Panc1 (cell line): ENCODE data around the gene ABL1. TPM values are rescaled to one million over a fixed set of nuclear protein-coding genes. Genes with fewer than 3 reads are reported as not detected.

Source experiments
- ATAC-seq: fragments of 200-7000 bp; cut with Tn5 transposase; 2 replicates; pipeline ENCODE4 v1.9.1; 2020; ENCODE audit warnings: mild to moderate bottlenecking, moderate library complexity
- BruUV-seq: library from RNA; stranded (reverse); fragments of 400-500 nt; replicated peaks from 2 replicates; lab custom pipeline; 2021; lab: Mats Ljungman, UMichigan
- CTCF ChIA-PET: fragments of 300-600 bp; sonication (Branson Sonifier 250); formaldehyde crosslinking; loops from one replicate; lab custom pipeline; 2022; ENCODE audit warnings: antibody characterized with exemption; lab: Charles Lee
- POLR2A ChIA-PET: fragments of 300-600 bp; sonication (Branson Sonifier 250); formaldehyde crosslinking; loops from one replicate; lab custom pipeline; 2022; ENCODE audit warnings: antibody characterized with exemption; lab: Charles Lee
- DNase-seq: peaks from one replicate; pipeline ENCODE4 v3.0.0-alpha.2; 2010; ENCODE audit warnings: low read depth, low spot score
- H3K27ac ChIP-seq: 2 replicates; pipeline ENCODE4 v1.5.1; 2011; ENCODE audit warnings: mild to moderate bottlenecking, low read length, inconsistent platforms
- H3K27me3 ChIP-seq: fragments of 200-500 bp; sonication (Bioruptor generic); 2 replicates; pipeline ENCODE4 v1.6.0; 2014; ENCODE audit warnings: low read length, inconsistent platforms; ENCODE audit not compliant: control insufficient read depth, insufficient read depth
- H3K36me3 ChIP-seq: fragments of 200-500 bp; sonication (Bioruptor generic); 2 replicates; pipeline ENCODE4 v1.5.1; 2014; ENCODE audit warnings: inconsistent platforms, mild to moderate bottlenecking, low read length, moderate library complexity; ENCODE audit not compliant: control insufficient read depth, insufficient read depth
- H3K4me1 ChIP-seq: 2 replicates; pipeline ENCODE4 v1.5.1; 2011; ENCODE audit warnings: inconsistent platforms, mild to moderate bottlenecking, low read length, moderate library complexity; ENCODE audit not compliant: control insufficient read depth, insufficient read depth
- H3K4me3 ChIP-seq, 2 experiments: 2 replicates each; pipeline ENCODE4 v1.5.1; 2011 to 2012; ENCODE audit warnings: low read depth in 2 of 2, low read length in 2 of 2, mild to moderate bottlenecking in 2 of 2, inconsistent platforms in 1 of 2, moderate library complexity in 1 of 2
- H3K9me3 ChIP-seq: fragments of 200-500 bp; sonication (Bioruptor generic); 2 replicates; pipeline ENCODE4 v1.5.1; 2014; ENCODE audit warnings: low read depth, mild to moderate bottlenecking, inconsistent platforms, low read length, moderate library complexity; ENCODE audit not compliant: control insufficient read depth, insufficient read depth
- POLR2AphosphoS5 ChIP-seq: IDR thresholded peaks from 2 replicates; pipeline ENCODE4 v1.6.1; 2012; ENCODE audit warnings: mild to moderate bottlenecking, low read depth, low read length, moderate library complexity
- REST ChIP-seq, 2 experiments: IDR thresholded peaks; 2 replicates each; pipeline ENCODE4 v1.6.1; 2011 to 2012; ENCODE audit warnings: low read depth in 2 of 2, control low read depth in 1 of 2, low read length in 1 of 2, mild to moderate bottlenecking in 1 of 2, moderate library complexity in 1 of 2; ENCODE audit not compliant: insufficient read depth in 1 of 2
- SIN3A ChIP-seq: IDR thresholded peaks from 2 replicates; pipeline ENCODE4 v1.6.1; 2012; ENCODE audit warnings: low read depth, mild to moderate bottlenecking, low read length, moderate library complexity, borderline replicate concordance; ENCODE audit not compliant: insufficient read depth
- TCF7L2 ChIP-seq: IDR thresholded peaks from 2 replicates; pipeline ENCODE4 v1.6.1; 2011; ENCODE audit warnings: mild to moderate bottlenecking, low read depth, low read length, inconsistent platforms
- in situ Hi-C: cut with HindIII; loops from 2 replicates; pipeline ENCODE4 v1.10.0; 2016; ENCODE audit warnings: low sequenced_read_pairs, low pct_unique_long_range_greater_than_20kb
- intact Hi-C: fragments of 100-400 bp; cut with micrococcal nuclease; formaldehyde crosslinking; loops from one replicate; pipeline ENCODE4 v1.10.0; 2022; ENCODE audit not compliant: unreplicated experiment
- total RNA-seq: library from RNA; stranded (reverse); gene quantifications from one replicate; pipeline ENCODE4 v1.2.1, GENCODE V29; 2021; ENCODE audit not compliant: unreplicated experiment
- TF ChIP-seq, protein P1 (sequence below): fragments of 450-650 bp; IDR thresholded peaks from 2 replicates; pipeline ENCODE4 v1.5.1; 2017; ENCODE audit warnings: mild to moderate bottlenecking

The ABL1 gene
- total RNA-seq, 1 experiment from 2014 or later: 48.4 TPM

GRCh38 chr9:130856474-130856873, 21.4 kb downstream of the ABL1 start:
- H3K9me3 ChIP-seq: no peaks in the 10 kb centered on the region
- peaks cover 2% of the 10 kb centered on the region; the same call in 1 of the 2 replicates for H3K36me3 ChIP-seq
- H3K4me1 ChIP-seq: peaks cover 25% of the 10 kb centered on the region
- no peak overlapping the region for H3K27ac ChIP-seq
- BruUV-seq: no TSS peak
- ATAC-seq (no peak), DNase-seq (no peak)
- TF ChIP-seq POLR2AphosphoS5 (no peak), TCF7L2 (no peak), REST (IDR thresholded peaks at IDR 0.05; ENCODE audit: insufficient read depth in 1 of 2, low read depth in 2 of 2, low read length in 1 of 2) (no peak), SIN3A (no peak)
- TF ChIP-seq, protein P1, sequence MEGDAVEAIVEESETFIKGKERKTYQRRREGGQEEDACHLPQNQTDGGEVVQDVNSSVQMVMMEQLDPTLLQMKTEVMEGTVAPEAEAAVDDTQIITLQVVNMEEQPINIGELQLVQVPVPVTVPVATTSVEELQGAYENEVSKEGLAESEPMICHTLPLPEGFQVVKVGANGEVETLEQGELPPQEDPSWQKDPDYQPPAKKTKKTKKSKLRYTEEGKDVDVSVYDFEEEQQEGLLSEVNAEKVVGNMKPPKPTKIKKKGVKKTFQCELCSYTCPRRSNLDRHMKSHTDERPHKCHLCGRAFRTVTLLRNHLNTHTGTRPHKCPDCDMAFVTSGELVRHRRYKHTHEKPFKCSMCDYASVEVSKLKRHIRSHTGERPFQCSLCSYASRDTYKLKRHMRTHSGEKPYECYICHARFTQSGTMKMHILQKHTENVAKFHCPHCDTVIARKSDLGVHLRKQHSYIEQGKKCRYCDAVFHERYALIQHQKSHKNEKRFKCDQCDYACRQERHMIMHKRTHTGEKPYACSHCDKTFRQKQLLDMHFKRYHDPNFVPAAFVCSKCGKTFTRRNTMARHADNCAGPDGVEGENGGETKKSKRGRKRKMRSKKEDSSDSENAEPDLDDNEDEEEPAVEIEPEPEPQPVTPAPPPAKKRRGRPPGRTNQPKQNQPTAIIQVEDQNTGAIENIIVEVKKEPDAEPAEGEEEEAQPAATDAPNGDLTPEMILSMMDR: no peak
- POLR2A ChIA-PET: no interaction called here
- in situ Hi-C loops (no loop called here), intact Hi-C loops (no loop called here)
- no peaks in the 10 kb centered on the region for H3K27me3 ChIP-seq
- no peak overlapping the region for H3K4me3 ChIP-seq
- CTCF ChIA-PET: interaction anchor here (0.6 kb wide), 2 partner anchors 42 to 88 kb away, joined by 5 to 7 read pairs; no protein-coding TSS in a partner anchor

- intact Hi-C loops: no loop called here
- no peaks in the 10 kb centered on the region for H3K27me3 ChIP-seq
- H3K4me3 ChIP-seq: no peak overlapping the region
- no TSS peak for BruUV-seq
- H3K4me1 ChIP-seq: peaks cover 29% of the 10 kb centered on the region
- no peak for TF ChIP-seq POLR2AphosphoS5
- no peak for TF ChIP-seq REST (IDR thresholded peaks at IDR 0.05; ENCODE audit: insufficient read depth in 1 of 2, low read depth in 2 of 2, low read length in 1 of 2)
- no peak for TF ChIP-seq SIN3A
- TF ChIP-seq TCF7L2: no peak
- TF ChIP-seq, protein P1: no peak
- peaks cover 2% of the 10 kb centered on the region; the same call in 1 of the 2 replicates for H3K36me3 ChIP-seq
- no peak for DNase-seq
- no peaks in the 10 kb centered on the region for H3K9me3 ChIP-seq
- no peak for ATAC-seq
- in situ Hi-C loops: no loop called here
- H3K27ac ChIP-seq: no peak overlapping the region
- CTCF ChIA-PET: no interaction called here
- POLR2A ChIA-PET: no interaction called here
These were observed 23.0 kb downstream of the ABL1 start for GRCh38 chr9:130857864-130858738.
